ENCODE measurements around the gene TMEM181. TPM values are rescaled to one million over a fixed set of nuclear protein-coding genes. Genes with fewer than 3 reads are reported as not detected.
"Not testable (repeated sequence)": the region's sequence is repeated elsewhere in the genome, so short reads cannot be mapped to it uniquely, and the experiment has no call there.

The TMEM181 gene
- total and polyA plus RNA-seq, 8 donors = 14.1 to 32.8 (median 23.1) TPM

DNA sequence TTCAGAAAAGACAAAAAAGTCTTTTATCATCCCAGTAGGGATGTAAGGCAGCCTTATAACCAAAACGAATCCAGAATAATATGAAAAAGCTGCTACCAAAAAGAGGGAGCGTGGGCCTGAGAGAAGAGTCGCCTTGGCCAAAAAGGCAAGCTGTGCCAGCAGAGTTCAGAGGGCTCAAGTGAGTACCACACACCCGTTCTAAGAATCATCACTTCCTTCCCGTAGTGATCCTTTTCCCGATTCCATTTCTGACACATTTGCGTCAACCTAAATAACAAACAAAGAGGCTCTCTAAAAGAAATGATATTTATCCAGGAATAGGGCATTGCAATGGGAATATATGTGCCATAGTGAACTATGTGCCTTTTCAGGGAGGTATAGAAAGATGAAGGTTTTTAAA, 3.8 kb upstream of the TMEM181 start:
- Histone ChIP-seq H3K36me3 (no peaks in the 10 kb centered on the region), H3K4me3 (no peak overlapping the region), H3K4me1 (peaks cover 9 to 14% (median 13%) of the 10 kb centered on the region in 3 donors), H3K9me3 (no peaks in the 10 kb centered on the region), H3K27ac (peak overlapping the region in 1 of 4 donors; percentile 66), H3K27me3 (no peaks in the 10 kb centered on the region)
- TF ChIP-seq, protein P1, sequence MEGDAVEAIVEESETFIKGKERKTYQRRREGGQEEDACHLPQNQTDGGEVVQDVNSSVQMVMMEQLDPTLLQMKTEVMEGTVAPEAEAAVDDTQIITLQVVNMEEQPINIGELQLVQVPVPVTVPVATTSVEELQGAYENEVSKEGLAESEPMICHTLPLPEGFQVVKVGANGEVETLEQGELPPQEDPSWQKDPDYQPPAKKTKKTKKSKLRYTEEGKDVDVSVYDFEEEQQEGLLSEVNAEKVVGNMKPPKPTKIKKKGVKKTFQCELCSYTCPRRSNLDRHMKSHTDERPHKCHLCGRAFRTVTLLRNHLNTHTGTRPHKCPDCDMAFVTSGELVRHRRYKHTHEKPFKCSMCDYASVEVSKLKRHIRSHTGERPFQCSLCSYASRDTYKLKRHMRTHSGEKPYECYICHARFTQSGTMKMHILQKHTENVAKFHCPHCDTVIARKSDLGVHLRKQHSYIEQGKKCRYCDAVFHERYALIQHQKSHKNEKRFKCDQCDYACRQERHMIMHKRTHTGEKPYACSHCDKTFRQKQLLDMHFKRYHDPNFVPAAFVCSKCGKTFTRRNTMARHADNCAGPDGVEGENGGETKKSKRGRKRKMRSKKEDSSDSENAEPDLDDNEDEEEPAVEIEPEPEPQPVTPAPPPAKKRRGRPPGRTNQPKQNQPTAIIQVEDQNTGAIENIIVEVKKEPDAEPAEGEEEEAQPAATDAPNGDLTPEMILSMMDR (IDR thresholded peaks at IDR 0.05) = no peak
- FAIRE-seq = no peak
- 74 to 89% methylated on average over 7 of the region's 7 CpGs for WGBS, 2 donors
- no peak for ATAC-seq
- intact Hi-C loops (cut with DNase I) = no loop called here
- DNase-seq = no peak

- H3K4me1 ChIP-seq = peaks cover 9 to 22% (median 14%) of the 10 kb centered on the region in 3 donors
- FAIRE-seq; H3K4me3 ChIP-seq; H3K9me3 ChIP-seq; intact Hi-C loops (cut with DNase I); H3K27ac ChIP-seq; H3K27me3 ChIP-seq; ATAC-seq; H3K36me3 ChIP-seq; DNase-seq: not testable (repeated sequence)
- 93 to 95% methylated on average over 3 of the region's 3 CpGs for WGBS, 2 donors
Measured at GRCh38 chr6:158557110-158557509, 2.8 kb upstream of the TMEM181 start.

- intact Hi-C loops (cut with DNase I) = no loop called here
- no peaks in the 10 kb centered on the region for H3K9me3 ChIP-seq
- no peaks in the 10 kb centered on the region for H3K36me3 ChIP-seq
- TF ChIP-seq, protein P1 (IDR thresholded peaks at IDR 0.05) = no peak
- DNase-seq (no peak), FAIRE-seq (no peak), ATAC-seq (no peak)
- H3K27ac ChIP-seq = no peak overlapping the region
- peaks cover 9 to 28% (median 18%) of the 10 kb centered on the region in 3 donors for H3K4me1 ChIP-seq
- no peak overlapping the region for H3K4me3 ChIP-seq
- H3K27me3 ChIP-seq = no peaks in the 10 kb centered on the region
- 57 to 59% methylated on average over 5 of the region's 5 CpGs for WGBS, 2 donors
Measured at GRCh38 chr6:158557927-158558326, 2.0 kb upstream of the TMEM181 start.

DNA sequence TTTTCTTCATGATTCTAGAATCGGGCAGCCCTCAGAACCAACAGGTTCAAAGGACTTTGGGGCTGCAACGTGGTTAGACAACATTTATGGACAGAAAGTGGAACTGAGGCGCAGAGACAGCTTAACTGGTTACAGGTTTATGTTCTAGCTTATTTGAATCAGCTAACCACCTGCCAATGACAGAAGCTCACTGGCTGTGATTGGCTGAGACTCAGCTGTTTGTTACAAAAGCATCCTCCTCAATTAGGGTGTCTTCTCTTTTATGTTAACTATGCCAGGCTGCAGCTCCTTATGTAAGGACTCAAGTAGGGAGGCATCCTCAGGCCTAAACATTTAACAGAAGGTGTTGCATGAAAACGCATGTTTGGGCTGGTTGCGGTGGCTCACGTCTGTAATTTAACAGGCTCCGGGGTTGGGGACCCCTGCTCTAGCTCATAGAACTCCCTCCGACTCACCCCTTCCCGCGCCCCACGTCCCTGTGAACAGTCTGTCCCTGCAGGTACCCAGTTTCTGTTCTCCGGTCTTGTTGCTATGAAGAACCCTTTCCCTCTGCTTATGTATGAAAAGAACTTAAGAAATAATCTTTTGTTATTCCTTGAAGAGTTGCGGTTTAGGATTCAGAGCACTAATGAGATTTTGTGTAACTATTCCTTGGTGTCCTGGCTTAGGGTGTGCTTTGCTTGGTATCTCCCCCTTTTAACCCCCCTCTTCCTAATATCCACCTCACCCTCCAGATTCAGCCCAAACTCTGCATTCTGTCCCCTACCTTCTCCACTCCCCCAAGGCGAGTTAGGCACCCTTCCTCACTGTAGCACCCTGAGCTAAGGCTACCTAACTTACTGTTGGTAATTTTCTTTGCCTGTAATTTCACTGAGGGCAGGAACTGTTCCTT, 1.2 kb upstream of the TMEM181 start:
- intact Hi-C loops (cut with DNase I) = no loop called here
- FAIRE-seq (no peak), DNase-seq (no peak), ATAC-seq (no peak)
- TF ChIP-seq, protein P1 (IDR thresholded peaks at IDR 0.05) = no peak
- H3K27ac ChIP-seq = no peak overlapping the region
- no peak overlapping the region for H3K4me3 ChIP-seq
- no peaks in the 10 kb centered on the region for H3K9me3 ChIP-seq
- H3K36me3 ChIP-seq = no peaks in the 10 kb centered on the region
- no peaks in the 10 kb centered on the region for H3K27me3 ChIP-seq
- peaks cover 9 to 35% (median 18%) of the 10 kb centered on the region in 3 donors for H3K4me1 ChIP-seq
- 92 to 93% methylated on average over 14 of the region's 14 CpGs for WGBS, 2 donors

- FAIRE-seq = no peak
- no peaks in the 10 kb centered on the region for H3K27me3 ChIP-seq
- ATAC-seq = no peak
- intact Hi-C loops (cut with DNase I) = no loop called here
- DNase-seq = no peak
- H3K9me3 ChIP-seq = no peaks in the 10 kb centered on the region
- H3K4me1 ChIP-seq = peaks cover 9 to 35% (median 18%) of the 10 kb centered on the region in 3 donors
- peak overlapping the region; percentile 81 to 99 (median 89) for H3K4me3 ChIP-seq
- TF ChIP-seq, protein P1 (IDR thresholded peaks at IDR 0.05) = no peak
- 42 to 44% methylated on average over 14 of the region's 14 CpGs for WGBS, 2 donors
- H3K36me3 ChIP-seq = no peaks in the 10 kb centered on the region
- peak overlapping the region; percentile 90 to 95 (median 95) for H3K27ac ChIP-seq
Measured at GRCh38 chr6:158559338-158559894, 475 bp upstream of the TMEM181 start.
